OCI-LY3 (cell line): ENCODE measurements around the gene CELA2A.
"Not testable (repeated sequence)": the region's sequence is repeated elsewhere in the genome, so short reads cannot be mapped to it uniquely, and the experiment has no call there.

Experiments
- H2AFZ ChIP-seq: fragments of 200-600, 300-600 bp; shearing (Covaris generic); 2 replicates; pipeline ENCODE4 v1.6.0; 2014; ENCODE audit warnings: antibody characterized with exemption, low read depth, low read length
- H3K27ac ChIP-seq: fragments of 200-600, 300-600 bp; sonication (generic); 2 replicates; pipeline ENCODE4 v1.5.1; 2014; ENCODE audit warnings: mild to moderate bottlenecking, low read length, moderate library complexity, mixed read lengths
- H3K27me3 ChIP-seq: fragments of 200-600, 300-600 bp; sonication (generic); 2 replicates; pipeline ENCODE4 v1.6.1; 2014; ENCODE audit warnings: low read depth, low read length, mixed read lengths
- H3K36me3 ChIP-seq: fragments of 200-600, 300-600 bp; sonication (generic); replicated peaks from 2 replicates; pipeline ENCODE3; 2014; ENCODE audit warnings: low read depth, low read length, mixed read lengths
- H3K4me1 ChIP-seq: fragments of 300-600, 200-600 bp; sonication (generic); 2 replicates; pipeline ENCODE4 v1.6.1; 2014; ENCODE audit warnings: low read length, mixed read lengths
- H3K4me2 ChIP-seq: fragments of 200-600, 300-600 bp; sonication (generic); 2 replicates; pipeline ENCODE4 v1.6.1; 2014; ENCODE audit warnings: low read length, mixed read lengths
- H3K4me3 ChIP-seq: fragments of 300-600, 200-600 bp; sonication (generic); 2 replicates; pipeline ENCODE4 v1.5.1; 2014; ENCODE audit warnings: antibody characterized with exemption, mild to moderate bottlenecking, low read length, moderate library complexity
- H3K79me2 ChIP-seq: fragments of 300-600, 200-600 bp; shearing (Covaris generic); 2 replicates; pipeline ENCODE4 v1.6.1; 2014; ENCODE audit warnings: mild to moderate bottlenecking, low read length, mixed read lengths
- H3K9ac ChIP-seq: fragments of 300-600, 200-600 bp; shearing (Covaris generic); 2 replicates; pipeline ENCODE4 v1.6.0; 2014; ENCODE audit warnings: mild to moderate bottlenecking, low read length, moderate library complexity
- H3K9me3 ChIP-seq: fragments of 200-600, 300-600 bp; shearing (Covaris generic); 2 replicates; pipeline ENCODE4 v1.6.1; 2014; ENCODE audit warnings: low read length, mixed read lengths; ENCODE audit not compliant: insufficient read depth
- H4K20me1 ChIP-seq: fragments of 200-600, 300-600 bp; sonication (generic); 2 replicates; pipeline ENCODE4 v1.6.1; 2016; ENCODE audit warnings: low read length, mixed read lengths; ENCODE audit not compliant: insufficient read depth
- EZH2phosphoT487 ChIP-seq: fragments of 200-600 bp; shearing (Covaris generic); IDR thresholded peaks from 2 replicates; pipeline ENCODE4 v1.6.1; 2018; ENCODE audit warnings: antibody characterized with exemption, mixed run types, low read depth
- TF ChIP-seq, protein P1 (sequence below): fragments of 200-600, 300-600 bp; sonication (generic); IDR thresholded peaks from 2 replicates; pipeline ENCODE4 v1.5.1; 2014; ENCODE audit warnings: antibody characterized with exemption, low read length, low read depth

Gene CELA2A

DNA sequence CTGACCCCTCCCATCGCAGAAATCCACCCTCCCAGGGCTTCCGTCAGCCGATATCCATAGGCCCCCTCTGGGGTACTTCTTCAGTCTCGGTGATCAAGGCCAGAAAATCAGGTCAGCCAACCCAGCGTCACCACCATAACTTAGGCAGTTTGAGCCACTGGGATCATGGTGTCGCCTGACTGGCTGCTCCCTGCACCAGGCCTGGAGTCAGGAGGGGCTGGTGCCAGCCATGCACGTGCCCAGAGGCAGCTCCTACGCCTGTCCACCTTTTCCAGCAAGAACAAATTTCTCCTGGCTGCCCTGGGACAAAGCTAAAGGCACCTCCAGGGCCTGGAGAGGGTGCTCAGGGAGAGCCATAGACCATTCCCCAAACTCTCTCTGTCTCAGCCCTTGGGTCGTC, 23.1 kb upstream of the CELA2A start:
- Histone ChIP-seq H3K4me1 (peaks cover 9% of the 10 kb centered on the region), H3K79me2 (no peaks in the 10 kb centered on the region), H3K9me3 (no peaks in the 10 kb centered on the region), H4K20me1 (no peaks in the 10 kb centered on the region), H2AFZ (no peak overlapping the region), H3K36me3 (no peaks in the 10 kb centered on the region), H3K27ac (no peak overlapping the region), H3K9ac (no peak overlapping the region), H3K4me2 (no peak overlapping the region), H3K27me3 (no peaks in the 10 kb centered on the region), H3K4me3 (no peak overlapping the region)
- TF ChIP-seq EZH2phosphoT487: no peak
- TF ChIP-seq, protein P1, sequence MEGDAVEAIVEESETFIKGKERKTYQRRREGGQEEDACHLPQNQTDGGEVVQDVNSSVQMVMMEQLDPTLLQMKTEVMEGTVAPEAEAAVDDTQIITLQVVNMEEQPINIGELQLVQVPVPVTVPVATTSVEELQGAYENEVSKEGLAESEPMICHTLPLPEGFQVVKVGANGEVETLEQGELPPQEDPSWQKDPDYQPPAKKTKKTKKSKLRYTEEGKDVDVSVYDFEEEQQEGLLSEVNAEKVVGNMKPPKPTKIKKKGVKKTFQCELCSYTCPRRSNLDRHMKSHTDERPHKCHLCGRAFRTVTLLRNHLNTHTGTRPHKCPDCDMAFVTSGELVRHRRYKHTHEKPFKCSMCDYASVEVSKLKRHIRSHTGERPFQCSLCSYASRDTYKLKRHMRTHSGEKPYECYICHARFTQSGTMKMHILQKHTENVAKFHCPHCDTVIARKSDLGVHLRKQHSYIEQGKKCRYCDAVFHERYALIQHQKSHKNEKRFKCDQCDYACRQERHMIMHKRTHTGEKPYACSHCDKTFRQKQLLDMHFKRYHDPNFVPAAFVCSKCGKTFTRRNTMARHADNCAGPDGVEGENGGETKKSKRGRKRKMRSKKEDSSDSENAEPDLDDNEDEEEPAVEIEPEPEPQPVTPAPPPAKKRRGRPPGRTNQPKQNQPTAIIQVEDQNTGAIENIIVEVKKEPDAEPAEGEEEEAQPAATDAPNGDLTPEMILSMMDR: no peak

DNA sequence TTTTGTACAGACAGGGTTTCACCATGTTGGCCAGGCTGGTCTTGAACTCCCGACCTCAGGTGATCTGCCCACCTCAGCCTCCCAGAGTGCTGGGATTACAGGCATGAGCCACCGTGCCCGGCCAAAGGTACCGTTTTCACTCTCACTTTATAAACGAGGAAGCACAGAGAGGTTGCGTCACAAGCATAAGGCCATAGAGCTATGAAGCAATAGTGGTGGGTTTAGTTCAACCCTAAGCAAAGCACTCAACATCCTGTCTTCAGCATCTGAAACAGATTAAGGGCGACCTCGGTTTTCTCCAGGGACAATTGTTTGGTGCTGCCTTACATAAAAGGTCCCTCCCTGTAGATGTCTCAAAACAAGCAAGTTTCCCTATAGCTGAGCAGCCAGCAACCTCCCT, 21.8 kb upstream of the CELA2A start:
- not testable (repeated sequence) for H3K4me2 ChIP-seq, H3K27ac ChIP-seq, H3K9ac ChIP-seq, H2AFZ ChIP-seq, H3K9me3 ChIP-seq, H3K36me3 ChIP-seq, H3K79me2 ChIP-seq, H3K4me3 ChIP-seq, H3K27me3 ChIP-seq, H4K20me1 ChIP-seq
- peaks cover 14% of the 10 kb centered on the region for H3K4me1 ChIP-seq

DNA sequence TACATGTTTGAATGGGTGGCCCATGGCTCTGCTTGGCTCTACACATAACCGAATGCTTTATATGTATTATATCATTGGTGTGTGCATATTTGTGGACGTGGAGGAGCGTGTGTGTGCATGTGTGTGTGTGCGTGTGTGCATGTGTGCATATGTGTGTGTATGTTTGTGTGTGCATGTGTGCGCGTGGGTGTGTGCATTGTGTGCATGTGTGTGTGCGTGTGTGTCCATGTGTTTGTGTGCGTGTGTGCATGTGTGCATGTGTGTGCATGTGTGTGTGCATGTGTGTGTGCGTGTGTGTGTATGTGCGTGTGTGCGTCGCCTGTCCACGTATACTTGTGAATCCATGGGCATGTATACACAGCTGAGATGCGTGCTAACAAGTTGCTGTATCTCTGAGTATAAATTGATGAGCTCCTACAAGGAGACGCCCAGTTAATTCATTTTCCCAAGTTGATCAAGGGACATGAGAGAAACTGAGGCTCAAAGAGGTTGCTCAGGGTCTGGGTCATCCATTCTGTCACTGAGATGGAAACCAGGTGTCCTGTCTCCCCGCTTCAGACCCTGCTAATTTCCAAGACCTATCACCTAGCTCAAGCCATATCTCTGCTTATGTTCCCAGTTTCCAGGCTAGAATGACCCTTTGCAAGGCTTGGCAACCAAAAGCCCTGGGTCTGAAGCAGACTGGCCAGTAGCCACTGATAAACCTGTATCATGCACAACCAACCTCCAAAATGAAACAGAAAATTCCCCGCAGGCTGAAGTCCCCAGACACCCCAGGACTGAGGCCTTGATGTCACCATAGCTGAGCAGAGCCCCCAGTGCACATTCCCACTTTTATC, 21.1 kb upstream of the CELA2A start:
- Histone ChIP-seq H3K4me3 (no peak overlapping the region), H3K4me1 (peaks cover 14% of the 10 kb centered on the region), H3K79me2 (no peaks in the 10 kb centered on the region), H3K9me3 (no peaks in the 10 kb centered on the region), H4K20me1 (no peaks in the 10 kb centered on the region), H3K36me3 (no peaks in the 10 kb centered on the region), H3K27me3 (no peaks in the 10 kb centered on the region), H3K4me2 (no peak overlapping the region), H3K9ac (no peak overlapping the region), H3K27ac (no peak overlapping the region), H2AFZ (no peak overlapping the region)
- TF ChIP-seq, protein P1: no peak
- no peak for TF ChIP-seq EZH2phosphoT487

DNA sequence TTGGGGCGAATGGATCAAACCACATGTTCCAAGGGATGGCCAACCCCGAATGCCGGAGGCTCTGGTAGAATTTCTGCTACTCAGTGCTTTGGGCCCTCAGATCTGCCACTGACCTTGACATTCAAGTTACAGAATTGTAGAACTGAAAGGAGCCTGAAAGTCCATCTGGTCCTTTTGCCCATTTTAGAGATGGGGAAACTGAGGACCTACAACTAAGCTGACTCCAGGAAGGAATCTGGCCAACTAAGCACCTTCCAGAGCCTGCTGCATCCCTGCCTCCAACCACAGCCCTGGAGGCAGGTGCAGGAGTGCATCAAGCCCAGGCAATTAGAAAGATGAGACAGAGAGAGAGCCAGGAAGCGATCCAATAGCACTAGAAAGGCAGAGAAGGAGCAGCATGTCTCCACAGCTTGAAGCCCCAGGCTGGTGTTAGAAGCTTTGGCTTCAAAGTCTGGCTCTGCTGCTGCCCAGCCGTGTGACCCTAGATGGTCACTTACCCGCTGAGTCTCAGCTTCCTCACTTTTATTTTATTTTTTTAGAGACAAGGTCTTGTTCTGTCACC, 19.6 kb upstream of the CELA2A start:
- Histone ChIP-seq H3K79me2 (no peaks in the 10 kb centered on the region), H3K36me3 (no peaks in the 10 kb centered on the region), H2AFZ (no peak overlapping the region), H3K27me3 (no peaks in the 10 kb centered on the region), H3K9ac (no peak overlapping the region), H4K20me1 (no peaks in the 10 kb centered on the region), H3K27ac (no peak overlapping the region), H3K9me3 (no peaks in the 10 kb centered on the region), H3K4me1 (peaks cover 11% of the 10 kb centered on the region), H3K4me3 (no peak overlapping the region), H3K4me2 (no peak overlapping the region)
- TF ChIP-seq, protein P1: no peak
- TF ChIP-seq EZH2phosphoT487: no peak
